Lower leg skin (tissue), 4 donors: ENCODE measurements around the gene MGLL. TPM values are rescaled to one million over a fixed set of nuclear protein-coding genes. Genes with fewer than 3 reads are reported as not detected.

Experiments
- DNase-seq, 2 donors: peaks; one replicate each; pipeline ENCODE4 v3.0.0-alpha.2; 2019; ENCODE audit warnings: low spot score in 2 of 2
- H3K4me3 ChIP-seq: fragments of 200-600 bp; sonication (generic); 2 replicates; pipeline ENCODE4 v1.5.1; 2017; ENCODE audit warnings: mild to moderate bottlenecking, low read depth; ENCODE audit not compliant: poor library complexity, severe bottlenecking
- POLR2A ChIP-seq, 2 donors: fragments of 450-650 bp; IDR thresholded peaks; one replicate each; pipeline ENCODE4 v1.6.1; 2016 to 2017; ENCODE audit warnings: antibody characterized with exemption in 2 of 2, mild to moderate bottlenecking in 1 of 2, moderate library complexity in 1 of 2
- WGBS, 2 donors: methylation state at CpG; one replicate each; pipeline ENCODE4 v1.1.5; 2018; 5-methylcytosine and 5-hydroxymethylcytosine counted together
- intact Hi-C: fragments of 100-400 bp; cut with DNase I; formaldehyde crosslinking; loops from one replicate; pipeline ENCODE4 v1.15.0; 2023; ENCODE audit warnings: low total_unique reads
- total RNA-seq, 4 donors: library from RNA; depleted of rRNA; stranded (reverse); fragments of >200 nt; gene quantifications; one replicate each; pipeline ENCODE4 v1.1.0, GENCODE V29; 2016
- TF ChIP-seq, protein P1 (sequence below), 3 donors: fragments of 450-650 bp; IDR thresholded peaks; one replicate each; pipeline ENCODE4 v1.5.1; 2016; ENCODE audit warnings: antibody characterized with exemption in 3 of 3, mild to moderate bottlenecking in 3 of 3, moderate library complexity in 2 of 3

Gene MGLL
- total RNA-seq, 4 donors from 2014 or later, result 44.0 to 57.4 (median 48.0) TPM

- intact Hi-C loops, result no loop called here
- H3K4me3 ChIP-seq, result no peak overlapping the region
- WGBS, 2 donors, result 95 to 97% methylated on average over 7 of the region's 7 CpGs
- DNase-seq, result no peak
- TF ChIP-seq, protein P1, sequence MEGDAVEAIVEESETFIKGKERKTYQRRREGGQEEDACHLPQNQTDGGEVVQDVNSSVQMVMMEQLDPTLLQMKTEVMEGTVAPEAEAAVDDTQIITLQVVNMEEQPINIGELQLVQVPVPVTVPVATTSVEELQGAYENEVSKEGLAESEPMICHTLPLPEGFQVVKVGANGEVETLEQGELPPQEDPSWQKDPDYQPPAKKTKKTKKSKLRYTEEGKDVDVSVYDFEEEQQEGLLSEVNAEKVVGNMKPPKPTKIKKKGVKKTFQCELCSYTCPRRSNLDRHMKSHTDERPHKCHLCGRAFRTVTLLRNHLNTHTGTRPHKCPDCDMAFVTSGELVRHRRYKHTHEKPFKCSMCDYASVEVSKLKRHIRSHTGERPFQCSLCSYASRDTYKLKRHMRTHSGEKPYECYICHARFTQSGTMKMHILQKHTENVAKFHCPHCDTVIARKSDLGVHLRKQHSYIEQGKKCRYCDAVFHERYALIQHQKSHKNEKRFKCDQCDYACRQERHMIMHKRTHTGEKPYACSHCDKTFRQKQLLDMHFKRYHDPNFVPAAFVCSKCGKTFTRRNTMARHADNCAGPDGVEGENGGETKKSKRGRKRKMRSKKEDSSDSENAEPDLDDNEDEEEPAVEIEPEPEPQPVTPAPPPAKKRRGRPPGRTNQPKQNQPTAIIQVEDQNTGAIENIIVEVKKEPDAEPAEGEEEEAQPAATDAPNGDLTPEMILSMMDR (IDR thresholded peaks at IDR 0.05), result no peak
- TF ChIP-seq POLR2A (IDR thresholded peaks at IDR 0.05), result no peak
These were observed 56.6 kb downstream of the MGLL start for GRCh38 chr3:127765735-127766134.

GRCh38 chr3:127764841-127765362 lies 57.4 kb downstream of the MGLL start:
- WGBS, 2 donors, result 72 to 78% methylated on average over 5 of the region's 5 CpGs
- no peak overlapping the region for H3K4me3 ChIP-seq
- TF ChIP-seq POLR2A (IDR thresholded peaks at IDR 0.05), result no peak
- TF ChIP-seq, protein P1 (IDR thresholded peaks at IDR 0.05), result no peak
- DNase-seq, result no peak
- intact Hi-C loops, result no loop called here

GRCh38 chr3:127764301-127764700 lies 58.0 kb downstream of the MGLL start:
- TF ChIP-seq, protein P1 (IDR thresholded peaks at IDR 0.05), result no peak
- no peak for TF ChIP-seq POLR2A (IDR thresholded peaks at IDR 0.05)
- WGBS, 2 donors, result 82% methylated on average over 8 of the region's 8 CpGs
- H3K4me3 ChIP-seq, result no peak overlapping the region
- DNase-seq, result no peak
- intact Hi-C loops, result no loop called here

DNA sequence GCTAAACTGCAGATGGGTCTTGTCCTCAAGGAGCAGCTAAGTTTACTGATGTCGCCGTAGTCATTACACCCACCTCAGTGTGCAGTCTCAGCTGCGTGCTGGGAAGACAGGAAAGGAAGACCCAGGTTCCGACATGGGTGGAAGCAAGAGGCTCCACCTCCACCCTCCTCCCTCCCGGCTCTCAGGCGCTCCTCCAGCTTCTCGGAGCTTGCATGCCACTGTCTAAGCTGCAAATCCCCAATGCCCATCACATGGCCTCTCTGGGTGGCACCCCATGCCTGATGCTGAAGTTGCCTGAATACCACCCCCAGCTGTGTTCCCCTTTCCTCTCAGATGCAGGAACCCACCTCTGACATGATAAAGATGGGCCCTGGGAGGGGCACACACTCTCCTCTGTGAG lies 58.5 kb downstream of the MGLL start:
- DNase-seq, result peak in 1 of 2 donors; percentile 81
- no peak for TF ChIP-seq POLR2A (IDR thresholded peaks at IDR 0.05)
- TF ChIP-seq, protein P1 (IDR thresholded peaks at IDR 0.05), result no peak
- no peak overlapping the region for H3K4me3 ChIP-seq
- WGBS, 2 donors, result 72 to 80% methylated on average over 7 of the region's 7 CpGs
- intact Hi-C loops, result no loop called here

- no peak overlapping the region for H3K4me3 ChIP-seq
- WGBS, 2 donors, result 82 to 89% methylated on average over 7 to 8 of the region's 8 CpGs
- intact Hi-C loops, result no loop called here
- no peak for TF ChIP-seq POLR2A (IDR thresholded peaks at IDR 0.05)
- TF ChIP-seq, protein P1 (IDR thresholded peaks at IDR 0.05), result no peak
- no peak for DNase-seq
These were observed 59.0 kb downstream of the MGLL start for GRCh38 chr3:127763337-127763736.

DNA sequence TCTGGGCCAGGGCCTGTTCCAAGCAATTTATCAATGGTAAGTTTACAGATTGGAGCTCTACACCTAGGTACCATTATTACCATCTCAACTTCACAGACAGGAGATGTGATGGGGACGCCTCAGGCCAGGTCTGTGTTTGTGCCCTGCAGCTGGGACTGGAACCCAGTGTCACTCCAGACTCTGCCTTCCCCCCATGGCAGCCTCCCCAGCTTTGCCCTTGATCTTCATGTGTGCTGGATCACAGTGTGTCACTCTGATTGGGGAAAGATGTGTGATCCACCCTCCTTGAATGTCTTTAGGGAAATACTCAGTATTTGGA lies 59.6 kb downstream of the MGLL start:
- H3K4me3 ChIP-seq, result no peak overlapping the region
- intact Hi-C loops, result no loop called here
- TF ChIP-seq POLR2A (IDR thresholded peaks at IDR 0.05), result no peak
- TF ChIP-seq, protein P1 (IDR thresholded peaks at IDR 0.05), result no peak
- no peak for DNase-seq
- WGBS, 2 donors, result 82 to 100% methylated on average over 1 of the region's 1 CpG
